Measurements from ENCODE around the gene FLII.

FLII gene

GRCh38 chr17:18267366-18267765, 8.8 kb upstream of the FLII start:
- DNase-seq (ENCODE audit: low spot score) = no peak
- no peak for TF ChIP-seq CTCF (IDR thresholded peaks at IDR 0.05; ENCODE audit: extremely low read depth, insufficient read depth, missing control alignments)
- in situ Hi-C loops (cut with MboI; ENCODE audit: low pct_unique_long_range_greater_than_20kb, low sequenced_read_pairs, unreplicated experiment) = no loop called here

- no peak for DNase-seq (ENCODE audit: low spot score)
- no peak for TF ChIP-seq CTCF (IDR thresholded peaks at IDR 0.05; ENCODE audit: extremely low read depth, insufficient read depth, missing control alignments)
- in situ Hi-C loops (cut with MboI; ENCODE audit: low pct_unique_long_range_greater_than_20kb, low sequenced_read_pairs, unreplicated experiment) = no loop called here
Measured at GRCh38 chr17:18263885-18264682, 5.5 kb upstream of the FLII start.

DNA sequence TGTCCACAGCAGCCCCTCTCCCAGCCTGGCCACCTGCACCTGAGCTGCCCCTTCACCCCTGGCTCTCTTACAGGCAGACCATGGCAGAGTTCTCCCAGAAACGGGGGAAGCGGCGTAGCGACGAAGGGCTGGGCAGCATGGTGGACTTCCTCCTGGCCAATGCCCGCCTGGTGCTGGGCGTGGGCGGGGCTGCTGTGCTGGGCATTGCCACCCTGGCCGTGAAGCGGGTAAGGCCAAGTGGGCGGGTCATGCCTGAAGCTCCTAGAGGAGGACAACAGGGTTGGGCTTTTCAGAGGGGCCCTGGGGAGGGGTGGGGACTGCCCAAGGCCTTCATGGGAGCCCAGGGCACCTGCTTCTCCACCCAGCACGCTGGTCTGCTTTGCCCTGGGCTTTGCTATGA, 4.1 kb upstream of the FLII start:
- in situ Hi-C loops (cut with MboI; ENCODE audit: low pct_unique_long_range_greater_than_20kb, low sequenced_read_pairs, unreplicated experiment) = no loop called here
- DNase-seq (ENCODE audit: low spot score) = no peak
- TF ChIP-seq CTCF (IDR thresholded peaks at IDR 0.05; ENCODE audit: extremely low read depth, insufficient read depth, missing control alignments) = no peak

DNA sequence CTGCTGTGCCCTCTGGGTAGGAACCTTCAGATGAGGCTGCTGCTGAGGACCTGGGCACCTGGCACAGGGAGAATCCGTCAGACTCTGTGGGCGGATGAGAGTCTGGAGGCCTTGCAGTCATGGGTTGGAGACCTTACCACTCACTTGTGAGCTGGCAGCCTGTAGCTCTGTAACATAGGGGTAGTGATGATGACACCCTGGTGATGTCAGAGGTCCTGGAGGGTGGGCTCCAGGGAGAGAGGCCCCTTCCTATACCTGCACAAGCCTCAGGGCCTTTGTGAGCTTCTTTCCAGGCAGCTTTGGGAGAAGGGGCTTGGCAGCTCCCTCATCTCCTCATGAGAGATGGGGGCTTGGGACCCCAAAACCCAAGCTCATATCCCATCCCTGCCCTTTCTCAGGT, 3.6 kb upstream of the FLII start:
- in situ Hi-C loops (cut with MboI; ENCODE audit: low pct_unique_long_range_greater_than_20kb, low sequenced_read_pairs, unreplicated experiment) = no loop called here

DNA sequence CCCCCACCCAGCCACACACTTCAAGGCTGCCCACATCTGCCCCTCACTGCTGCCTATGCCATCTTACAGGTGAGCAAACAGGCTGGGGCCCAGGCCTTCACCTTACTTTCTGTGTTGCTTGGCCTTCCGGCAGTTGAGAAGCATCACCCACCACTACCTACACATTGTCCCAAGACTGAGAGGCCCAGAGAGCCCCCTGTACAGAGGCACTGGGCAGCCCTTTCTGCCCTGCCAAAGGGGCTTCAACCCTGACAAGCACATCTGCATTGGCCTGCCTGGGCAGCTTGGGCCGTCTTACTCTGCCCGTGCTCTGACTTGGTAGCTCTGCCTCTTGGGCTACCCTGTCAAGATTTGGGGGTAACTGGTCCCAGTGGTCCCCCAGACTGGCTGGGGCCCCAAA, 3.1 kb upstream of the FLII start:
- no peak for DNase-seq (ENCODE audit: low spot score)
- in situ Hi-C loops (cut with MboI; ENCODE audit: low pct_unique_long_range_greater_than_20kb, low sequenced_read_pairs, unreplicated experiment) = no loop called here
- TF ChIP-seq CTCF (IDR thresholded peaks at IDR 0.05; ENCODE audit: extremely low read depth, insufficient read depth, missing control alignments) = no peak

More for the DNA sequence above, 3.6 kb upstream of the FLII start:
- TF ChIP-seq CTCF (IDR thresholded peaks at IDR 0.05; ENCODE audit: extremely low read depth, insufficient read depth, missing control alignments) = no peak
- no peak for DNase-seq (ENCODE audit: low spot score)

GRCh38 chr17:18261146-18261515, 2.6 kb upstream of the FLII start:
- in situ Hi-C loops (cut with MboI; ENCODE audit: low pct_unique_long_range_greater_than_20kb, low sequenced_read_pairs, unreplicated experiment) = no loop called here
- peak; percentile 85 for DNase-seq (ENCODE audit: low spot score)
- no peak for TF ChIP-seq CTCF (IDR thresholded peaks at IDR 0.05; ENCODE audit: extremely low read depth, insufficient read depth, missing control alignments)
